GM18873 (cell line): ENCODE measurements around the gene SLX4IP.

Experiments
- ATAC-seq: cut with Tn5 transposase; IDR thresholded peaks from one replicate; pipeline ENCODE4 v1.9.1; 2021; ENCODE audit warnings: mild to moderate bottlenecking, moderate library complexity, moderate number of reproducible peaks; ENCODE audit not compliant: unreplicated experiment, low FRiP score

The SLX4IP gene

GRCh38 chr20:10462516-10462915 is 27.4 kb downstream of the SLX4IP start:
- ATAC-seq = no peak

- ATAC-seq = no peak
Measured at GRCh38 chr20:10463622-10464021, 28.5 kb downstream of the SLX4IP start.

GRCh38 chr20:10465135-10465534 is 30.0 kb downstream of the SLX4IP start:
- ATAC-seq = no peak

DNA sequence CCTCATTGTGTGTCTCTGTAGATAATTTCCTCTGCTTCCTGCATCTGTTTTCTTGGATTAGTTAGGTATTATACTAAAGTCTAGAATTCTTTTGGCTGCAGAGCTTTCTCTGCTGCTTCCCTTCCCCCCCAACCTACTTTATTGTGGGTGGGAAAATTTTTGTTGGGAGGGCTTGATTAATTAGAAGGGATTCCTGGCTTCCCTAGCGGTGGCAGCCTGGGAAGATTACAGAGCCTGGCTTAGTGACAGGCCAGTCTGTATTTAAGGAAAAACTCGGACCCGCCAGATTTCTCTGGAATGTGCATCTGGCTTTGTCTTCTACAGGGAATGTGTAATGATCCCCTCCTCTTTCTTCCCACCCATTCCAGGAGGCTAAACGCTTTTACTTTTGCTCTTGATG is 31.2 kb downstream of the SLX4IP start:
- no peak for ATAC-seq

DNA sequence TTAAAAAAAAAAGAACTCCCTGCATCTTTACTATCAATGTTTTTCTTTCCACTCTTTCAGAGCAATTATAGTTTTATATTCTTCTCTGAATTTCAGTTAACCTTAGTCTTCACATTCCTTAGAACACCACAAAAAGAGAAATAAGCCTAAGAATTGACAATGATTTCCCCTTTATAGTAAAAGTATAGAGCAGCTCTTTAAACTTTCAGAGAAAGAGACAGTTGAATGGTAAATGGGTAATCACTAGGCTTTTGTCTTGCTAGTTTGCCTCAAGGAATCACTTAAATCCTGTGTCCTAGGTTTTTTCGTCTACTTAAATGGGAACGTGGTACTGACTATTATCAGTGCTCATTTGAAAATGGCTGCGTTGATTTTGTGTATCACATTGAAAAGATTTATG is 31.8 kb downstream of the SLX4IP start:
- ATAC-seq = no peak

DNA sequence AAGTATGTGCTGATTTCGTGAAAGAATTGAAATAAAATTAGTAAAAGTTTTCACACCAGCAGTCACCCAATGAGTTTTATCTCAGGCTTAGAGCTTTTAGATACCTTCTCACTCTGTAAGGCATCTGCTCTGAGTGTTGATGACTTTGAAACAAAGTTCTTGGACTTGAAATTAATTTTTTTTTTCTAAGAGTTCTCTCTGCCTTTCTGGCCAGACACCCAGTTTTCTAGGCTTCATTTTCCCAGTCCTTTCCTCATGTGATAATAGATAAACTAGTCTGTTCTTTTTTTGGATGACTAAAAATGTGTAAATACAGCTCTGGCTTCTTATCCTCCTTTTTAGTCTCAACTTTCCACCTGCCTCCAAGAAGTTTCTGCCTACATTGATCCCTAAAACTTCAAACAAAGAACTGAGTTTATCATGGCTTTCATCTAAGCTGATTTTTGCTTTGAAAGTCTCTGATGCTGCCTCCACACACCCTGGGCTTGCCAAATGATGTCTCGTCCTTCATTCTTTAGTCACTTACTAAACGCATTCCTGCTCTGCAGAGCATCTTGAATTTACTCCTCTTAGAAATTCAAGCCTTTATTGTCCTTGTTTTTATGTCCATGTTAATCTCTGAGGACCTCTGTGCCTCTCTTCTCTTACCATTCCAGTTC is 32.7 kb downstream of the SLX4IP start:
- no peak for ATAC-seq

DNA sequence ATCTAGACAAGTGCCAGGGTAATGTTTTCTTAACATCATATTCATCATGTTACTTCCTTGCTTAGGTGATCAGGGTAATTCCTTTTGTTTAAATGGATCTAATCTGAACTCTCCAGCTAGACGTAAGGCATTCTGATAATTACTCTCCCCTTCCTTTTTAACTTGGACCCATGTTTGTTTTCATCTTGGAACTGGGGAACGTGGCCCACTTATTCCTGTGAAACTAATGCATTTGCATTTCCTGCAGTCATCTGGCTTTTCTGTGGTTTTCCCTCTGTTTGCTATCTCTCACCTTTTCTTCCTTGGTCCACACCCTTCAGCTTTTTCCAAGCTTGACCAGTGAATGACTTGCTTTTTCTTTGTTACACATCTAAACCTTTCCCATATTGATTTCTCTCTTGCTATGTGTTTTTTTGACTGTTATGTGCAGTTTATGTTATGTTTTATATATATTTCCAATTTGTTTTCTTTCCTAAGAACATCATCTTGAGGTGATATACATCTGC is 33.3 kb downstream of the SLX4IP start:
- ATAC-seq = no peak

- no peak for ATAC-seq
Measured at GRCh38 chr20:10469056-10469455, 34.0 kb downstream of the SLX4IP start.

DNA sequence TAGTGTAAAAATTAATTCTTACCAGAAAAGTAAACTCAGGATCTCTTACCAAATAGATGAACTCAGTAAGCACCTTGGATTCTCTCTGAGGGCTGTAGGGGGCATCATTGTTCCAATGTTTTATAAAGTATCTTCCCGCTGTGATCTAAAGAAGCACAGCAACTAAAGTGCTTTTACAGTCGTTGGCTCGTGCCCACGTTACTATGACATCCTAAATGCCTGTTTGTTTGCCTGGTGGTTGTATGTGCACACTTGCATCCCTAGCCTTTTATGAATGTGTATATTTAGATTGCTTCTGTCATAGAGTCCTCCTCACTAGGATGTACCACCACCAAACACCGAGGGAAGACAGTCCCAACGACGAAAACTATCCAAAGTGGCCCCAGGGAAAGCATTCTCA is 34.5 kb downstream of the SLX4IP start:
- ATAC-seq = no peak

- ATAC-seq = no peak
Measured at GRCh38 chr20:10470276-10470675, 35.2 kb downstream of the SLX4IP start.

GRCh38 chr20:10472871-10473270 is 37.8 kb downstream of the SLX4IP start:
- ATAC-seq = no peak

GRCh38 chr20:10474606-10475184 is 39.6 kb downstream of the SLX4IP start:
- no peak for ATAC-seq

DNA sequence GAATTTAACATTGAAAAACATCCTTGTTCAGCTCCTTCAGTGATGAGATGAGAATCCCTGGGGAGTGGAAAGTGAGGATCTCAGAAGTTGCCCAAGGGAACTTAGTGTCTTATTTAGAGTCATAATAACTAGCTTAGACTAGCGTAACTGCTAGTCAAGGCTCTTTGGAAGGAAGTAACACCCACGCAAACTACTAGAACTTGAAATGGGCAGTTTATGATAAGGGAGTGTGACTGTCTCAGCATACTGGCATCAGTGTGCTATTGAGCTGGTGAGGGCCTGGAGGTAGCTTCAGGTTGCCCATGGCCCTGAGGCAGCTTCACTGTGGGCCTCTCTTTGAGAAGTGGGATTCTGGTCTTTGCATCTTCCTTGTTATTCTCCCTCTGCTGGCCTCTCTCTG is 40.1 kb downstream of the SLX4IP start:
- ATAC-seq = no peak

DNA sequence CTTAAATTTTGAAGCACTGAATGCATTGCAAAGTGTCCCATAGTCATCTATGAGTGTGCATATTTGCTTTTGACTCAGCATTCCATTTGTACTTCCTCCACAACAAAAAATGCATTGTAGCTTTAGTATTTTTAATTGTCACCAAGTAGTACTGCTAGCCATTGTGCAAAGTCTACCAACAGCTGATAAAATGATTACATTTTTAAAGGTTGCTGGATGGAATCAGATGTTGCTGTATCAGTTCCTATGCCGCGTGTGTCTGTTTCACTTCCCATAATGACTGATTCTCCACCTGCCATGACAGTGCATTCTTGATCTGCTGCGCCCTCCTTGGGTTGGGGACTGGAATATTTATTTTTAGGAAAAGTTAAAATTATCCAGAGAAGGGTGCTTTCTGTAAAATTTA is 41.2 kb downstream of the SLX4IP start:
- ATAC-seq = peak; percentile 78

DNA sequence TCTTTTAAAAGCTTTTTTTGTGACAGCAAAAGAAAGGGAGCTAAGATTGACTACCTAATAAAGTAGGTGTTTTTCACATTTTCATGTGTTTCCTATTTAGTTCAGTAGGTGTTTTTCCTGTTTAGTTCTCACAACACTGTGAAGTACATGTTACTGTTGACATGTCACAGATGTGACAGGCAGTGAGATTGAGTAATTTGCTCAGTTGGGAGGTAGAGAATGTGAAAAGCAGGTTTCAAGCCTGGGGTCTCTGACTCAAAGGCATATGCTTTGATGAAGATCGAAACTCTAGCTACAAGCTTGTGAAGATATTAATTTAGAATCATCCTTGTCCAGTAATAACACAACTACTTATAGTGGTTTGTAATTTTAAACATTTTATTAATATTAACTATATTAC is 43.1 kb downstream of the SLX4IP start:
- ATAC-seq = peak; percentile 72

GRCh38 chr20:10478930-10479329 is 43.8 kb downstream of the SLX4IP start:
- no peak for ATAC-seq

DNA sequence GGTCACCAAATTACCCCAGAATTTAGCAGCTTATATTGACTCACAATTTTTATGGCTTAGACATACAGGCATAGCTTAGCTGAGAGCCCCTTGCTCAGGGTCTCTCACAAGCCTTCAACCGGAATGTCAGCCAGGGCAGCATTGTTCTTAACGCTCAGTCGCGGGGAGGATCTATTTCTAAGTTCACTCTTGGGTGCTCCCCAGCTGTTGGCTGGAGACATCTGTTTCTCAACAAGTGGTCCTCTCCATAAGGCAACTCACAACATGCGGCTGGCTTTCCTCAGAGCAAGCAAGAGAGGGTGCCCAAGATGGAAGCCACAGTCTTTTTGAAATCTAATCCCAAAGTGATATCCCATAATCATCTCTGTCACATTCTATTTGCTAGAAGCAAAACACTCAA is 46.6 kb downstream of the SLX4IP start:
- no peak for ATAC-seq

- no peak for ATAC-seq
Measured at GRCh38 chr20:10483691-10484090, 48.6 kb downstream of the SLX4IP start.

DNA sequence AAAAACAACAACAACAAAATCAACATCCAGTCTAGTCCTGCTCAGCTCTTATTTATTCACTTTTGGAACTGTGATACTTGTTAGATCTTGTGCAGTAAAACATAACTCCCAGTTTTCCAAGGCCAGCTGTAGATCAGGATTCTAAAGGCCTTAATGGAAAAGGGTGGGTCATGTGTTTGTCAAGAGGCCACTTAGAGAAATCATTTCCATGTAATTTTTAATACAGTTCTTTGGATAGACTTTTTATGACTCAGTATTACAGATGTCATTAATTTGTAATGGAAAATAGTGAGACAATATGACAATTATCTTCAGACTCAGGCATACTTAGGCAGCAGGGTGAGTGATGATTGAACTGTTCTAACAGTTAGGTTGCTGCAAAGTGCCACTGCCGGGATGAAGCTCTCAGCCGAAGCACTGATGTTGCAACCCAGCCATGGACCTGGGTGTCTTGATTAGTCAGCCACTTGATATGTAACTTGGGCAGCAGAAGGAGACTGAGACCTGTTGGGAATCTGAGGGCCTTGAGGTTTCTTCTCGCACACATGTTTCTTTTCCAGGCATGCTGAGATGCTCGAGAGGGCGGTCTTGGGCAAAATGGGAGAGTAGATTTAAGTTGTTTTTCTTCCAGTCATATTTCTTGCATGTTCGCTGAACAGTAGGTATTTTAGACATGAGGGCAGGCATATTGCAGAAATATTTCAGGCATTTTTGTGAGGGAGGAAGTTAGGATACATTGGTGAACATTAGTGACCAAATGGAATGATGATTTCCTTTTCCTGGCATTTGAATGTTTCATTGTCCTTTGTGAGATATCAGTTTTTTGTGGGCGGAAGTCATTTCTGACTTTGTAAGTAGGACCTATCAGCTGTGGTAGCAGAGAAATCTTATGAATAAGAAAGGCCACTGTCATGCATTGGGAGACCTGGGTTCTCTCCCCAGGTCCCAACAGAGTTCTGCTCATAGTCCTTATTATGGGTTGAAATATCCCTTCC is 52.3 kb downstream of the SLX4IP start:
- ATAC-seq = no peak

DNA sequence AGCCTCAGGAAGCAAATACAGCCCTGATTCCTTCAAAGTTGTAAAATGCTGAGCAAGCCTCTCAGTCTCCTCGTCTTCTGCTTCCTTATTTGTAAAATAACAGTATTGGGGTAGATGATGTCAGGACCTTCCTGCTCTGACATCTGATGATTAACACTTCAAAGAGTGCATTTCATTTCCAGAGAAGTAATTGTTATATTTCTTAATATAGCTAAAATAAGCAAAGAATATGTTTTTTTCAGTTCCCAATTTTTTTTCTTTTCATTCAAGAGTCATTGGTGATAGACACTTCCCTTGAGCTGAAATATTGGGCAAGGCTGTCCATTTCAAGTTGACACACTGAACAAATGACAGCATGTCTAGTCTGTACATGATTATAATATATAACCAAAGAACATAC is 53.4 kb downstream of the SLX4IP start:
- ATAC-seq = no peak

DNA sequence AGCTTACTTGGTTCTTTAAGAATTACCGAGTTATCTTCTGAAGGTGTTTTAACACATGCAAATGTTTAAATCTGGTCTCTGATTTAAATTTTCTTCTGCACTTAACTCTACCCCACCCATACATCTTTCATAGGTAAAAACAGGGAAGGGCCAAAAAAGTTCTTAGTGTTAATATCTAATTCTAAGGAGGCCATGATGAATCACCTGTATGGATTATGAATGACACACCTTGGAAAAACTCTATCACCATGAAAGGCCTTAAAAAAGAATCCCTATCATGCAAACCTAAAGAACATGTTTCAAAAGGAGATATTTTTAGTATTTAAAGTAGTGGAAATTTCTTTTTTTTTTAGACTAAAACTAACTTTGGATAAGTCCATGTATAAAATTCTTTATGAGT is 54.7 kb downstream of the SLX4IP start:
- no peak for ATAC-seq
